Cardiac septum (tissue), 1 donor: ENCODE measurements around the gene CMTM4. TPM values are rescaled to one million over a fixed set of nuclear protein-coding genes. Genes with fewer than 3 reads are reported as not detected.
A peak's percentile ranks its signal among the peaks of the same experiment; 100 is the strongest.

Experiments
- DNase-seq: peaks from one replicate; pipeline ENCODE4 v3.0.0-alpha.2; 2020; ENCODE audit warnings: low spot score
- intact Hi-C: fragments of 100-400 bp; cut with DNase I; formaldehyde crosslinking; loops from one replicate; pipeline ENCODE4 v1.14.0; 2022
- long read RNA-seq: library from polyadenylated mRNA; unstranded; transcript quantifications from one replicate; pipeline ENCODE4 v2.0.0, GENCODE V29; 2021
- total RNA-seq: library from RNA; stranded (reverse); fragmentation: NEBNext Ultra II Directional; extraction: Animal tissue kit (Norgen Biotek cat#: 25700); gene quantifications from one replicate; pipeline ENCODE4 v1.2.1, GENCODE V29; 2021
- donor health status: DM: no; HTN: no; CAD: no.

The CMTM4 gene
- total RNA-seq, result 10.4 TPM
- long read RNA-seq, full-length matches to known transcripts, result 4 of 5 reads
- long read RNA-seq, partial matches to known transcripts, result 0 of 5 reads
- long read RNA-seq, other reads (novel, unspliced or antisense), result 1 of 5 reads

GRCh38 chr16:66696669-66697630 is at the start of gene CMTM4:
TSS of gene CMTM4 (minus strand) at chr16:66696743. CDS start at chr16:66696525, 218 bp downstream.
- peak; percentile 93 for DNase-seq
- intact Hi-C loops, result loop anchor here (5.0 kb wide), 1 partner anchor 90 kb away; no protein-coding TSS in a partner anchor

GRCh38 chr16:66746048-66746447 is 49.5 kb upstream of the CMTM4 start:
- intact Hi-C loops, result no loop called here
- DNase-seq, result no peak

- DNase-seq, result no peak
- intact Hi-C loops, result loop anchor here (1.0 kb wide), 1 partner anchor 9 kb away; the partner anchor contains the start of gene DYNC1LI2
These were observed 45.6 kb upstream of the CMTM4 start for GRCh38 chr16:66741950-66742808.

DNA sequence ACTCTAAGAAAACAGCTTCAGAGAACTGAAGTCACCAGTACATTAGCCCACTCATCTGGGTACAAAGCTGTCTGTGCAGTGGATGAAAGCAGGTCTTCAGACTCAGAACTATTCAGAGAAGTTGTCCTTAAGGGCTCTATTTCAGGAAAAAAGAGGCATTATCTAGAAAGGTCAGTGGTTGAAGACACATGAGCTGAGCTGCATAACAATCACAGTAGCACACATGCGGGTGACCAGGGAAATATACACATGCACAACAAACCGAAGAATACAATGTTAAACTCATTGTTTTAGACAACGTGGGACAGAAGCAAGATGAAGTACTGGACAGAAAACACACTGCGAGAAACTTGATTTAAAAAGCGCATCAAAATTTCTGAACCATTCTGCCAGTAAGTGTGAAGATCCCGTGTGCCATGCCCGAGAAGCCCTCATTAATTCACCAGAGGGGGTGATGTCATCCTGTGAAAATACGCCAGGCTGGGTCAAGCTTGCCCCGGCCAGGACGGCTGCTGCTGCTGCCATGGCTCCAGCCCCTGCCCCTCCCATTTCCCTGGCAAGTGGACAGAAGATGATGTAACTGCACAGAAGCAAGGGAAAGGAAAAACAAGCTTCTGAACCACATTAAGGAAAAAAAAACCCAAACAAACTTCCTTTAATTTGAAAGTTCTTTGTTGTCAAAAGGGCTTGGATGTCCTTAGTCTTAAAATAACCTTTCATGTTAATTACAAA is 44.8 kb upstream of the CMTM4 start:
- intact Hi-C loops, result loop anchor here (1.0 kb wide), 1 partner anchor 10 kb away; the partner anchor contains the start of gene DYNC1LI2

DNA sequence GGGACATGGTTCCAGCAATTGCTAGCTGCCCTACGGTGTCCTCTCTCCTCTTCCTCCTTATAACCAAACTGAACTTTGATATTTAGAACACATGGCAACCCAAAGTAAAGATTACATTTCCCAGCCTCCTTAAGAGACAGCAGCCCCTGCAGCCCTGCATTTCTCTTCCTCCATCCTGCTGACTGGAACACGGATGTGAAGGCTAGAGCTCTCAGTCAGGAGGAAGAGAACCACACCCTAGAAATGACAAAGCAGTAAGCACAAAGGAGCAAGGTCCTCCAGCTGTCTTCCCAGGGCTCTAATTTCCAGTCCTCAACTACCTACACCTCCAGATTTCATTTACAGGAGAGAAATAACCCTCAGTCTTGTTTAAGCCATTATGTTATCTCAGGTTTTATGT is 44.0 kb upstream of the CMTM4 start:
- DNase-seq, result no peak
- intact Hi-C loops, result no loop called here

More for the DNA sequence above, 44.8 kb upstream of the CMTM4 start:
- peak; percentile 93 for DNase-seq

DNA sequence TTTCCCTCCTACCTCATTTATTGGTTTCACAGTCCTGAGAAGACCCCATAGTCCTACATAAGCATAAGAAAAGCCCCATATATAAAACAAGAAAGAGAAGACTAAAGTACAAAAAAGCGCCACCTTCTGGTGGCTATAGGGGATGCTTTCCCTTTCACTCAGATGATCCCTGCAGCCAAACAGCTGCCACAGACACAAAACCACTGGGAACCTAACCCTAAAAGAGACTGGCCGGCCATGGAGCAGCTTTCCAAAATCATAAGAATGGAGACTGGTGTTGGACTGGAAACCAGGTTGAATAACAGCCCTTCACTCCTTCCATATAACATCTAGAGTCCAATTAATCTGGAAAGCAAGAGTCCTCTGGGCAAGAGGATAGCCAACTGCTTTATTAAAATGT is 43.5 kb upstream of the CMTM4 start:
- intact Hi-C loops, result no loop called here
- DNase-seq, result no peak

- intact Hi-C loops, result no loop called here
These were observed 39.3 kb upstream of the CMTM4 start for GRCh38 chr16:66735891-66736290.

DNA sequence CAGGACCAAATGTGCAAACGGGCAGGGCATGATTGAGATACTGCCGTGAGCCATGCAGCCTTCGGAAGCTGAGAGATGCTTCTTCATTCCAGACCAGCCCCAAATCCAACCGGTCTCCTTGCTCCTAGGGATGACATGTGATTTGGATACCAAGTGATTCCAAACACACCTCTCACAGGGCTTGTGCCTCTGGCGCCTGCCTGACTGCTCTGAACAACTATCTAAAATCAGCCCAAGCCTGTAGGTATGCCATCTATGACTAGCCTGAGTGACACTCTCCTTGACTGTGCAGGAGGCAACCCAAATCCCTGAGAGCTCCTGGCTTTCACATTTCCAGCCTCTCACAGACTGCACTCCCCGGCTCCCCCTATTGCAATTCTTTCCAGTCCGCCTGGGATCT is 34.6 kb upstream of the CMTM4 start:
- DNase-seq, result no peak
- intact Hi-C loops, result no loop called here

More at GRCh38 chr16:66735891-66736290, 39.3 kb upstream of the CMTM4 start:
- no peak for DNase-seq

DNA sequence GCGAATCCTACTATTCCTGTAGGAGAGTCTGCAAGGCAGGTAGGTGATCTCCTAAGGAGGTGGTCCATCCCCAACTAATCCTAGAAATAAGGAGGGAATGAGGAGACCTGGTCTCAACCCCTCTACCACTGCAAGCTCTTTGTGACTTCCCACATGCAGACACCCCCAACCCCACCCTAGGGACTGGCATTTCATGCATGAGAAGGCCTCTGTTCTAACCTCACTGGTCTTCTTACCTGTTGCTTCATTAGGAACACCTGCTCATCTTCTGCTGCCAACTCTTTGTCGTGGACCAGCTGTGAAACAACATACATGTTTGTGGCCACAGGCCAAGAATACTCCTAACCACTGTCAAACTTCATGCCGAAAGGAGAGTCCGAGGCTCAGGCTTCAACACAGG is 32.3 kb upstream of the CMTM4 start:
- intact Hi-C loops, result loop anchor here (5.0 kb wide), 1 partner anchor 138 kb away; no protein-coding TSS in a partner anchor

GRCh38 chr16:66728117-66728787 is 31.7 kb upstream of the CMTM4 start:
- no peak for DNase-seq
- intact Hi-C loops, result loop anchor here (5.0 kb wide), 1 partner anchor 139 kb away; no protein-coding TSS in a partner anchor

More for the DNA sequence above, 32.3 kb upstream of the CMTM4 start:
- DNase-seq, result no peak

DNA sequence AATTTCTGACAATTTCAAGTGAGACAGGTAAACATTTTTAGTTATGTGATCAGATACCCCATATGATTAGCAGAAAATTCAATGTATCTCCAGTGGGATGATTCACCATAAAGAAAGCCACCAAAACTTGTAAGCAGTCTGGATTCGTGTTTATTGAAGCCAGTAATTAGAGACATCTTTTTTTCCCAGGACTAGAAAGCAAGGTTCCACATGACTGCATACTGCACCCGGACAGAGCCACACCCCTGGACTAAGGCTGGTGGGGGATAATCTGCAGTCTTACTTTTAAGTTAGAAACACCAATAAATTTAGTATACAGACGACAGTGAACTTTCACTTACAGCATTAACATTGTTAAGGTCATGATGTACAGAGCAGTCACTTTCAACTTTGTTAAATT is 24.2 kb upstream of the CMTM4 start:
- intact Hi-C loops, result no loop called here

DNA sequence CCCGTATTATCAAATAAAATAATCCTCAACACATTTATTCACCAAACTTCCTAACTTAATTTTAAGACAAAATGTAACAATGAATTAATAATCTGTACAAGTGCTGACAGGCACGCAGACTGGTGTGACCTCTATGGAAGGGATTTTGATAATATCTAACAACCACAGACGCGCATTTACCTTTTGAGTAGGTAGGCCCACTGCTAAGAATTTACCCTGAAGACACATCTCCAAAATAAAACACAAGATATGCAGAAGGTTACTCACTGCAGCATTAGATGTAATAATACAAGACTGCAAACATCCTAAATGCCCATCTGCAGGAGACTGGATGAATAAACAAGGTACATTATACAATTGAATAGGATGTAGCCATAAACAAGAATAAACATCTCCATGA is 22.7 kb upstream of the CMTM4 start:
- no peak for DNase-seq
- intact Hi-C loops, result no loop called here

More for the DNA sequence above, 24.2 kb upstream of the CMTM4 start:
- no peak for DNase-seq

- no peak for DNase-seq
- intact Hi-C loops, result no loop called here
These were observed 21.2 kb upstream of the CMTM4 start for GRCh38 chr16:66717776-66718175.

DNA sequence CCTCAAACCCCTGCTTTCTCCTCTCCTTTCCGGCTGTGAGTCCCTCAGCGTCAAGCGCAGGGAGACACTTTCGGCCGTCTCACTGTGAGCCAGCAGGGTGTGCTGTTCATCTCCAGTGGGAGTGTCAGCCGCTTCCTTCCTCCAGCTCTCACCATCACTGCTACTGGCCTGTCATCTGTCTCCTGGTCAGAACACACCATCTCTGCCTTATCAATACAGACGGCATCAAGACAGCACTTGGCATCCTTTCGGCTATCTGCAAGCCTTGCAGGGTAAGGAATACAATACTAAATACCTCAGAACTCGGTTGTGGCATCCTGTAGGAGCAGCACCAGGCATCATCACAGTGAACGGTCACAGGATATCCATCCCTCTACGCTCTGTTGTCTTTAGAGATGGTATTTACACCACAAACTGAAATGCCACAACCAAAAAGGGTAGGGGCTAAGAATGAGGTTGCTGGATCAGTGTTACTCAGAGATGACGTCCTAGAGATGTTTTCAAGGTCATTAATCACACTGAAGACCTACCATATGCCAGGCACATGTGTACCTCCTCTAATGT is 20.7 kb upstream of the CMTM4 start:
- no peak for DNase-seq
- intact Hi-C loops, result no loop called here

GRCh38 chr16:66714654-66715307 is 18.2 kb upstream of the CMTM4 start:
- intact Hi-C loops, result no loop called here
- no peak for DNase-seq

DNA sequence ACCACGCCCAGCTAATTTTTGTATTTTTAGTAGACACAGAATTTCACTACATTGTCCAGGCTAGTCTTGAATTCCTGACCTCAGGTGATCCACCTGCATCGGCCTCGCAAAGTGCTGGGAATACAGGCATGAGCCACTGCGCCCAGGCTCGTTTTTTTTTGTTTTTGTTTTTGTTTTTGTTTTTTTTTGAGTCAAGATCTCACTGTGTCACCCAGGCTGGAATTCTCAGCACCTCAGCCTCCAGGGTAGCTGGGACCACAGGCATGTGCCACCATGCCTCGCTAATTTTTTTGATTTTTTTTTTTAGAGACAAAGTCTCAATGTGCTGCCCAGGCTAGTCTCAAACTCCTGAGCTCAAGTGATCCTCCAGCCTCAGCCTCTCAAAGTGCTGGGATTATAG is 17.5 kb upstream of the CMTM4 start:
- no peak for DNase-seq
- intact Hi-C loops, result no loop called here

DNA sequence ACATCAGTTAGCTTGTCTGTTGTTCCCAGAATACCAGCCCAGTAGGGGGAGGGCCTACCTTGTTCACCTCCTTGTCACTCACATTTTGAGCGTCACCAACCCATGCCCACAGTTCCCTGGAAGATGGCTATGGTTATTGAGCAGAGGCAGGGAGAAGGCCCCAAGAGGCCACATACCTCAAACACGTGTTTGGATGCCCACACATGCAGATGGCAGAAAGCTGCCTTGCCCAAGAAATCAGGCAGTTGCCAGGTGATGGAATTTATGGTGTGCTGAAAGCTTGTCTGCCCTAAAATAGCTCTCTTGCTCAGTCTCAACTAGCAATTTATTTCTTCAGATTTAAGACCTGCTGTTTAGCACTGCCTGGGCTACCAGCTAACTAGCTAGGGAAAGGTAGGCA is 16.5 kb upstream of the CMTM4 start:
- no peak for DNase-seq
- intact Hi-C loops, result no loop called here

- DNase-seq, result no peak
- intact Hi-C loops, result no loop called here
These were observed 16.0 kb upstream of the CMTM4 start for GRCh38 chr16:66712512-66712911.
